Measurements from ENCODE around the gene FBXW11. TPM values are rescaled to one million over a fixed set of nuclear protein-coding genes. Genes with fewer than 3 reads are reported as not detected.

FBXW11 gene
- total and polyA plus RNA-seq, 4 donors, result 7.6 to 87.5 (median 35.2) TPM

- TF ChIP-seq CTCF (IDR thresholded peaks at IDR 0.05; ENCODE audit: control extremely low read depth, extremely low read depth), result peak; percentile 1
- H3K9me3 ChIP-seq (ENCODE audit: control insufficient read depth in 4 of 4, insufficient read depth in 3 of 4, low read length in 3 of 4), result no peaks in the 10 kb centered on the region
- no peak for ATAC-seq (ENCODE audit: insufficient read depth, low FRiP score)
- peak overlapping the region in 1 of 2 donors; percentile 75 for H3K27ac ChIP-seq (ENCODE audit: low read depth in 1 of 2, low read length in 1 of 2)
- H3K36me3 ChIP-seq (ENCODE audit: control insufficient read depth in 4 of 4, insufficient read depth in 4 of 4, low read length in 4 of 4), result peaks cover 0 to 2% (median 0%) of the 10 kb centered on the region in 4 donors
- no peak overlapping the region for H3K9ac ChIP-seq (ENCODE audit: insufficient read depth in 1 of 2, low read length in 2 of 2)
- no peak overlapping the region for H3K4me3 ChIP-seq
- DNase-seq, result peak in 1 of 3 donors; percentile 12
- peaks cover 2 to 24% (median 8%) of the 10 kb centered on the region in 5 donors for H3K4me1 ChIP-seq (ENCODE audit: control insufficient read depth in 5 of 5, insufficient read depth in 5 of 5, low read length in 5 of 5)
- no peaks in the 10 kb centered on the region for H3K27me3 ChIP-seq (ENCODE audit: control insufficient read depth in 3 of 3, insufficient read depth in 3 of 3, low read length in 2 of 3)
- WGBS, 2 donors, result 31 to 58% methylated on average over 2 of the region's 2 CpGs
Measured at GRCh38 chr5:172002310-172002709, 4.1 kb downstream of the FBXW11 start.

GRCh38 chr5:171999877-172000276 lies 6.6 kb downstream of the FBXW11 start:
- no peak overlapping the region for H3K4me3 ChIP-seq
- H3K4me1 ChIP-seq (ENCODE audit: control insufficient read depth in 5 of 5, insufficient read depth in 5 of 5, low read length in 5 of 5), result peaks cover 2 to 32% (median 10%) of the 10 kb centered on the region in 5 donors
- no peak for ATAC-seq (ENCODE audit: insufficient read depth, low FRiP score)
- 56 to 61% methylated on average over 5 of the region's 5 CpGs for WGBS, 2 donors
- TF ChIP-seq CTCF (IDR thresholded peaks at IDR 0.05; ENCODE audit: control extremely low read depth, extremely low read depth), result no peak
- no peak for DNase-seq
- peaks cover 0 to 5% (median 3%) of the 10 kb centered on the region in 4 donors for H3K36me3 ChIP-seq (ENCODE audit: control insufficient read depth in 4 of 4, insufficient read depth in 4 of 4, low read length in 4 of 4)
- no peaks in the 10 kb centered on the region for H3K27me3 ChIP-seq (ENCODE audit: control insufficient read depth in 3 of 3, insufficient read depth in 3 of 3, low read length in 2 of 3)
- no peak overlapping the region for H3K27ac ChIP-seq (ENCODE audit: low read depth in 1 of 2, low read length in 1 of 2)
- no peak overlapping the region for H3K9ac ChIP-seq (ENCODE audit: insufficient read depth in 1 of 2, low read length in 2 of 2)
- no peaks in the 10 kb centered on the region for H3K9me3 ChIP-seq (ENCODE audit: control insufficient read depth in 4 of 4, insufficient read depth in 3 of 4, low read length in 3 of 4)

GRCh38 chr5:171999100-171999499 lies 7.3 kb downstream of the FBXW11 start:
- H3K27me3 ChIP-seq (ENCODE audit: control insufficient read depth in 3 of 3, insufficient read depth in 3 of 3, low read length in 2 of 3), result no peaks in the 10 kb centered on the region
- 95% methylated on average over 2 of the region's 2 CpGs for WGBS, 2 donors
- H3K9me3 ChIP-seq (ENCODE audit: control insufficient read depth in 4 of 4, insufficient read depth in 3 of 4, low read length in 3 of 4), result no peaks in the 10 kb centered on the region
- DNase-seq (no peak), ATAC-seq (ENCODE audit: insufficient read depth, low FRiP score) (no peak)
- H3K9ac ChIP-seq (ENCODE audit: insufficient read depth in 1 of 2, low read length in 2 of 2), result no peak overlapping the region
- peaks cover 0 to 5% (median 3%) of the 10 kb centered on the region in 4 donors for H3K36me3 ChIP-seq (ENCODE audit: control insufficient read depth in 4 of 4, insufficient read depth in 4 of 4, low read length in 4 of 4)
- H3K4me1 ChIP-seq (ENCODE audit: control insufficient read depth in 5 of 5, insufficient read depth in 5 of 5, low read length in 5 of 5), result peaks cover 0 to 32% (median 6%) of the 10 kb centered on the region in 5 donors
- no peak for TF ChIP-seq CTCF (IDR thresholded peaks at IDR 0.05; ENCODE audit: control extremely low read depth, extremely low read depth)
- no peak overlapping the region for H3K4me3 ChIP-seq
- no peak overlapping the region for H3K27ac ChIP-seq (ENCODE audit: low read depth in 1 of 2, low read length in 1 of 2)

- H3K27me3 ChIP-seq (ENCODE audit: control insufficient read depth in 3 of 3, insufficient read depth in 3 of 3, low read length in 2 of 3), result no peaks in the 10 kb centered on the region
- no peak overlapping the region for H3K9ac ChIP-seq (ENCODE audit: insufficient read depth in 1 of 2, low read length in 2 of 2)
- peaks cover 3 to 7% (median 3%) of the 10 kb centered on the region in 4 donors for H3K36me3 ChIP-seq (ENCODE audit: control insufficient read depth in 4 of 4, insufficient read depth in 4 of 4, low read length in 4 of 4)
- DNase-seq, result no peak
- peaks cover 0 to 27% (median 4%) of the 10 kb centered on the region in 5 donors for H3K4me1 ChIP-seq (ENCODE audit: control insufficient read depth in 5 of 5, insufficient read depth in 5 of 5, low read length in 5 of 5)
- 78 to 91% methylated on average over 3 of the region's 3 CpGs for WGBS, 2 donors
- no peak overlapping the region for H3K4me3 ChIP-seq
- TF ChIP-seq CTCF (IDR thresholded peaks at IDR 0.05; ENCODE audit: control extremely low read depth, extremely low read depth), result no peak
- no peak overlapping the region for H3K27ac ChIP-seq (ENCODE audit: low read depth in 1 of 2, low read length in 1 of 2)
- no peaks in the 10 kb centered on the region for H3K9me3 ChIP-seq (ENCODE audit: control insufficient read depth in 4 of 4, insufficient read depth in 3 of 4, low read length in 3 of 4)
- no peak for ATAC-seq (ENCODE audit: insufficient read depth, low FRiP score)
Measured at GRCh38 chr5:171997011-171997410, 9.4 kb downstream of the FBXW11 start.
